Measurements from ENCODE around the gene SIAH1.

GRCh38 chr16:48334325-48334724, 50.9 kb downstream of the SIAH1 start:
- TF ChIP-seq CTCF (IDR thresholded peaks at IDR 0.05) (no peak), POLR2A (IDR thresholded peaks at IDR 0.05) (no peak)

Measured in prostate gland (tissue), 2 donors.